ENCODE results near the gene RGS4.
"Not testable (repeated sequence)": the region's sequence is repeated elsewhere in the genome, so short reads cannot be mapped to it uniquely, and the experiment has no call there.

Gene RGS4

GRCh38 chr1:163076981-163077761 is 8.0 kb downstream of the RGS4 start:
- in situ Hi-C loops (cut with MboI; ENCODE audit: low sequenced_read_pairs, unreplicated experiment), result loop anchor here (25.0 kb wide), 1 partner anchor 90 kb away; no protein-coding TSS in a partner anchor
- DNase-seq (ENCODE audit: low spot score), result no peak
- no peak for TF ChIP-seq CTCF (IDR thresholded peaks at IDR 0.05; ENCODE audit: borderline replicate concordance, control extremely low read depth, extremely low read depth, insufficient read depth, missing control alignments)

- TF ChIP-seq CTCF (IDR thresholded peaks at IDR 0.05; ENCODE audit: borderline replicate concordance, control extremely low read depth, extremely low read depth, insufficient read depth, missing control alignments), result no peak
- in situ Hi-C loops (cut with MboI; ENCODE audit: low sequenced_read_pairs, unreplicated experiment), result loop anchor here (25.0 kb wide), 1 partner anchor 96 kb away; no protein-coding TSS in a partner anchor
- DNase-seq (ENCODE audit: low spot score), result no peak
Observed at GRCh38 chr1:163082971-163083370, 13.8 kb downstream of the RGS4 start.

- in situ Hi-C loops (cut with MboI; ENCODE audit: low sequenced_read_pairs, unreplicated experiment), result loop anchor here (25.0 kb wide), 1 partner anchor 96 kb away; no protein-coding TSS in a partner anchor
- DNase-seq (ENCODE audit: low spot score), result no peak
- TF ChIP-seq CTCF (IDR thresholded peaks at IDR 0.05; ENCODE audit: borderline replicate concordance, control extremely low read depth, extremely low read depth, insufficient read depth, missing control alignments), result no peak
Observed at GRCh38 chr1:163083690-163084089, 14.5 kb downstream of the RGS4 start.

- DNase-seq (ENCODE audit: low spot score), result no peak
- TF ChIP-seq CTCF (IDR thresholded peaks at IDR 0.05; ENCODE audit: borderline replicate concordance, control extremely low read depth, extremely low read depth, insufficient read depth, missing control alignments), result no peak
- in situ Hi-C loops (cut with MboI; ENCODE audit: low sequenced_read_pairs, unreplicated experiment), result loop anchor here (25.0 kb wide), 1 partner anchor 97 kb away; no protein-coding TSS in a partner anchor
Observed at GRCh38 chr1:163084330-163084729, 15.2 kb downstream of the RGS4 start.

- in situ Hi-C loops (cut with MboI; ENCODE audit: low sequenced_read_pairs, unreplicated experiment), result loop anchor here (25.0 kb wide), 1 partner anchor 98 kb away; no protein-coding TSS in a partner anchor
- TF ChIP-seq CTCF (IDR thresholded peaks at IDR 0.05; ENCODE audit: borderline replicate concordance, control extremely low read depth, extremely low read depth, insufficient read depth, missing control alignments), result no peak
- DNase-seq (ENCODE audit: low spot score), result no peak
Observed at GRCh38 chr1:163085041-163085903, 16.1 kb downstream of the RGS4 start.

GRCh38 chr1:163085904-163086268 is 16.7 kb downstream of the RGS4 start:
- no peak for TF ChIP-seq CTCF (IDR thresholded peaks at IDR 0.05; ENCODE audit: borderline replicate concordance, control extremely low read depth, extremely low read depth, insufficient read depth, missing control alignments)
- in situ Hi-C loops (cut with MboI; ENCODE audit: low sequenced_read_pairs, unreplicated experiment), result loop anchor here (25.0 kb wide), 1 partner anchor 99 kb away; no protein-coding TSS in a partner anchor

GRCh38 chr1:163089117-163089516 is 20.0 kb downstream of the RGS4 start:
- not testable (repeated sequence) for DNase-seq (ENCODE audit: low spot score)
- in situ Hi-C loops (cut with MboI; ENCODE audit: low sequenced_read_pairs, unreplicated experiment), result loop anchor here (25.0 kb wide), 1 partner anchor 102 kb away; no protein-coding TSS in a partner anchor

More at GRCh38 chr1:163085904-163086268, 16.7 kb downstream of the RGS4 start:
- DNase-seq (ENCODE audit: low spot score), result no peak

All from GM13976 (cell line).